ENCODE measurements around the gene ZNF462.

ZNF462 gene

GRCh38 chr9:106994463-106994862 is 131.5 kb downstream of the ZNF462 start:
- TF ChIP-seq GATA2 (IDR thresholded peaks at IDR 0.05; ENCODE audit: low read depth, low read length) = no peak
- TF ChIP-seq GATA3 (IDR thresholded peaks at IDR 0.05; ENCODE audit: low read depth, low read length) = no peak

- TF ChIP-seq GATA2 (IDR thresholded peaks at IDR 0.05; ENCODE audit: low read depth, low read length) (no peak), GATA3 (IDR thresholded peaks at IDR 0.05; ENCODE audit: low read depth, low read length) (no peak)
Observed at GRCh38 chr9:107000218-107000617, 137.3 kb downstream of the ZNF462 start.

GRCh38 chr9:107005201-107005600 is 142.2 kb downstream of the ZNF462 start:
- TF ChIP-seq GATA3 (IDR thresholded peaks at IDR 0.05; ENCODE audit: low read depth, low read length) = no peak
- no peak for TF ChIP-seq GATA2 (IDR thresholded peaks at IDR 0.05; ENCODE audit: low read depth, low read length)

GRCh38 chr9:107007402-107007801 is 144.4 kb downstream of the ZNF462 start:
- no peak for TF ChIP-seq GATA2 (IDR thresholded peaks at IDR 0.05; ENCODE audit: low read depth, low read length)
- no peak for TF ChIP-seq GATA3 (IDR thresholded peaks at IDR 0.05; ENCODE audit: low read depth, low read length)

GRCh38 chr9:107008011-107008410 is 145.0 kb downstream of the ZNF462 start:
- TF ChIP-seq GATA3 (IDR thresholded peaks at IDR 0.05; ENCODE audit: low read depth, low read length) (no peak), GATA2 (IDR thresholded peaks at IDR 0.05; ENCODE audit: low read depth, low read length) (no peak)

GRCh38 chr9:107008447-107008846 is 145.5 kb downstream of the ZNF462 start:
- TF ChIP-seq GATA2 (IDR thresholded peaks at IDR 0.05; ENCODE audit: low read depth, low read length) (no peak), GATA3 (IDR thresholded peaks at IDR 0.05; ENCODE audit: low read depth, low read length) (no peak)

GRCh38 chr9:107016383-107016782 is 153.4 kb downstream of the ZNF462 start:
- no peak for TF ChIP-seq GATA2 (IDR thresholded peaks at IDR 0.05; ENCODE audit: low read depth, low read length)
- no peak for TF ChIP-seq GATA3 (IDR thresholded peaks at IDR 0.05; ENCODE audit: low read depth, low read length)

- TF ChIP-seq GATA2 (IDR thresholded peaks at IDR 0.05; ENCODE audit: low read depth, low read length) (no peak), GATA3 (IDR thresholded peaks at IDR 0.05; ENCODE audit: low read depth, low read length) (no peak)
Observed at GRCh38 chr9:107018861-107019545, 156.0 kb downstream of the ZNF462 start.

GRCh38 chr9:107020040-107020530 is 157.1 kb downstream of the ZNF462 start:
- TF ChIP-seq GATA3 (IDR thresholded peaks at IDR 0.05; ENCODE audit: low read depth, low read length) (no peak), GATA2 (IDR thresholded peaks at IDR 0.05; ENCODE audit: low read depth, low read length) (no peak)

- TF ChIP-seq GATA2 (IDR thresholded peaks at IDR 0.05; ENCODE audit: low read depth, low read length) (no peak), GATA3 (IDR thresholded peaks at IDR 0.05; ENCODE audit: low read depth, low read length) (no peak)
Observed at GRCh38 chr9:107024193-107024592, 161.2 kb downstream of the ZNF462 start.

- no peak for TF ChIP-seq GATA3 (IDR thresholded peaks at IDR 0.05; ENCODE audit: low read depth, low read length)
- TF ChIP-seq GATA2 (IDR thresholded peaks at IDR 0.05; ENCODE audit: low read depth, low read length) = no peak
Observed at GRCh38 chr9:107025260-107026035, 162.5 kb downstream of the ZNF462 start.

GRCh38 chr9:107029146-107029545 is 166.2 kb downstream of the ZNF462 start:
- TF ChIP-seq GATA2 (IDR thresholded peaks at IDR 0.05; ENCODE audit: low read depth, low read length) = no peak
- no peak for TF ChIP-seq GATA3 (IDR thresholded peaks at IDR 0.05; ENCODE audit: low read depth, low read length)

- TF ChIP-seq GATA2 (IDR thresholded peaks at IDR 0.05; ENCODE audit: low read depth, low read length) (no peak), GATA3 (IDR thresholded peaks at IDR 0.05; ENCODE audit: low read depth, low read length) (no peak)
Observed at GRCh38 chr9:107033966-107034365, 171.0 kb downstream of the ZNF462 start.

- TF ChIP-seq GATA2 (IDR thresholded peaks at IDR 0.05; ENCODE audit: low read depth, low read length) = no peak
- TF ChIP-seq GATA3 (IDR thresholded peaks at IDR 0.05; ENCODE audit: low read depth, low read length) = no peak
Observed at GRCh38 chr9:107034831-107035230, 171.9 kb downstream of the ZNF462 start.

GRCh38 chr9:107036367-107036766 is 173.4 kb downstream of the ZNF462 start:
- TF ChIP-seq GATA3 (IDR thresholded peaks at IDR 0.05; ENCODE audit: low read depth, low read length) = no peak
- TF ChIP-seq GATA2 (IDR thresholded peaks at IDR 0.05; ENCODE audit: low read depth, low read length) = no peak
